ENCODE results near the gene TFCP2L1.

DNA sequence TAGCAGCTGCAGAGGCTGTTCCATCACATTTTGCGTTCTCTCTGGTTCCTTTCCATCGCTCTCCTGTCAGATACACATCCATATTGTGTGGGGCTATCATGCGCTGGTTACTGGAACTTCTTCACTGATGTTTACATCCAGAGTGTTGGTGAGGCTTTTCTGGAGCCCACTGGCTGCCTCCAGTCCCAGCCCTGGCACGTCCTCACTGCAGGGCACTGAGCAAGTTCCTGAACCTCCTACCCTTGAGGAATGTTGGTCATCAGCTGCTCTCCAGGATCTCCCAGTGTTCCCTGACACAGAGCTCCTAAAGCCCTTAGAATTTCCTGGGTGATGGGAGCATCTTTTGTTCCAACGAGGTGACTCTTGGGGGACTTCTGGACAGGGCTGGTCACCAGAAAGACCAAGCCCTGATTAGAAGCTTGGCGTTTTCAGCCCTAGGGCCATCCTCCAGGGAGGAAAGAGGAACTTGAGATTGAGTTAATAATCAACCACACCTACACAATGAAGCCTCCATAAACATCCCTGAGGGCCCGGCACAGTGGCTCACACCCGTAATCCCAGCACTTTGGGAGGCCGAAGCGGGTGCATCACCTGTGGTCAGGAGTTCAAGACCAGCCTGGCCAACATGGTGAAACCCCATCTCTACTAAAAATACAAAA lies 81.3 kb downstream of the TFCP2L1 start:
- no peak for TF ChIP-seq EP300 (IDR thresholded peaks at IDR 0.05)
- TF ChIP-seq, protein P1, sequence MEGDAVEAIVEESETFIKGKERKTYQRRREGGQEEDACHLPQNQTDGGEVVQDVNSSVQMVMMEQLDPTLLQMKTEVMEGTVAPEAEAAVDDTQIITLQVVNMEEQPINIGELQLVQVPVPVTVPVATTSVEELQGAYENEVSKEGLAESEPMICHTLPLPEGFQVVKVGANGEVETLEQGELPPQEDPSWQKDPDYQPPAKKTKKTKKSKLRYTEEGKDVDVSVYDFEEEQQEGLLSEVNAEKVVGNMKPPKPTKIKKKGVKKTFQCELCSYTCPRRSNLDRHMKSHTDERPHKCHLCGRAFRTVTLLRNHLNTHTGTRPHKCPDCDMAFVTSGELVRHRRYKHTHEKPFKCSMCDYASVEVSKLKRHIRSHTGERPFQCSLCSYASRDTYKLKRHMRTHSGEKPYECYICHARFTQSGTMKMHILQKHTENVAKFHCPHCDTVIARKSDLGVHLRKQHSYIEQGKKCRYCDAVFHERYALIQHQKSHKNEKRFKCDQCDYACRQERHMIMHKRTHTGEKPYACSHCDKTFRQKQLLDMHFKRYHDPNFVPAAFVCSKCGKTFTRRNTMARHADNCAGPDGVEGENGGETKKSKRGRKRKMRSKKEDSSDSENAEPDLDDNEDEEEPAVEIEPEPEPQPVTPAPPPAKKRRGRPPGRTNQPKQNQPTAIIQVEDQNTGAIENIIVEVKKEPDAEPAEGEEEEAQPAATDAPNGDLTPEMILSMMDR (IDR thresholded peaks at IDR 0.05) = no peak
